GM12878 (cell line): ENCODE data around the gene PYHIN1. TPM values are rescaled to one million over a fixed set of nuclear protein-coding genes. Genes with fewer than 3 reads are reported as not detected.

Source experiments
- ATAC-seq: fragments of 200-7000 bp; cut with Tn5 transposase; 3 replicates; pipeline ENCODE4 v1.9.1; 2020; ENCODE audit warnings: mild to moderate bottlenecking, moderate library complexity
- BruUV-seq: library from RNA; stranded (reverse); fragments of 400-500 nt; replicated peaks from 2 replicates; lab custom pipeline; 2021; lab: Mats Ljungman, UMichigan
- CTCF ChIA-PET: fragments of 300-600 bp; sonication (Branson Sonifier 250); formaldehyde crosslinking; extraction: SDS; loops from one replicate; lab custom pipeline; 2021; ENCODE audit warnings: inconsistent platforms; lab: Yijun Ruan, JAX
- POLR2A ChIA-PET: fragments of 350-600 bp; formaldehyde crosslinking; extraction: SDS; loops from one replicate; lab custom pipeline; 2021; ENCODE audit warnings: inconsistent platforms; lab: Charles Lee
- RAD21 ChIA-PET: fragments of 300-600 bp; sonication (Branson Sonifier 250); formaldehyde crosslinking; loops from one replicate; lab custom pipeline; 2023; ENCODE audit warnings: antibody characterized with exemption; ENCODE audit not compliant: unreplicated experiment; lab: Charles Lee
- SMC1A ChIA-PET: fragments of 300-600 bp; sonication (Branson Sonifier 250); formaldehyde crosslinking; loops from one replicate; lab custom pipeline; 2023; ENCODE audit not compliant: unreplicated experiment, uncharacterized antibody; lab: Charles Lee
- DNase-seq: peaks from one replicate; pipeline ENCODE4 v3.0.0-alpha.2; 2011; ENCODE audit warnings: low read depth, low spot score
- FAIRE-seq: peaks from 3 replicates; lab custom pipeline; 2011; peaks lifted over from hg19 to GRCh38; lab: Jason Lieb, UNC
- H2AFZ ChIP-seq: 2 replicates; pipeline ENCODE4 v1.6.0; 2011; ENCODE audit warnings: low read depth, low read length, control low read depth; ENCODE audit not compliant: control insufficient read depth
- H3K27ac ChIP-seq: 2 replicates; pipeline ENCODE4 v1.5.1; 2011; ENCODE audit warnings: control low read depth; ENCODE audit not compliant: control insufficient read depth, insufficient read depth
- H3K27me3 ChIP-seq, 2 experiments: replicated peaks in 1 of 2; 2 replicates each; pipeline versions ENCODE4 v1.6.0 to v1.6.1; 2011; ENCODE audit warnings: low read length in 1 of 2; ENCODE audit not compliant: control insufficient read depth in 2 of 2, insufficient read depth in 2 of 2
- H3K36me3 ChIP-seq, 2 experiments: 2 replicates each; pipeline ENCODE4 v1.5.1; 2011; ENCODE audit warnings: low read length in 1 of 2; ENCODE audit not compliant: control insufficient read depth in 2 of 2, insufficient read depth in 2 of 2
- H3K4me1 ChIP-seq: 2 replicates; pipeline ENCODE4 v1.6.1; 2011; ENCODE audit warnings: mild to moderate bottlenecking, low read length, moderate library complexity, mixed read lengths; ENCODE audit not compliant: control insufficient read depth, insufficient read depth
- H3K4me2 ChIP-seq: 2 replicates; pipeline ENCODE4 v1.6.0; 2011; ENCODE audit warnings: control low read depth; ENCODE audit not compliant: control insufficient read depth, insufficient read depth
- H3K4me3 ChIP-seq: fragments of 200-600 bp; sonication (generic); 2 replicates; pipeline ENCODE4 v1.5.1; 2016
- H3K79me2 ChIP-seq: 2 replicates; pipeline ENCODE4 v1.6.0; 2011; ENCODE audit warnings: low read length; ENCODE audit not compliant: control insufficient read depth, insufficient read depth
- H3K9ac ChIP-seq: 2 replicates; pipeline ENCODE4 v1.8.0; 2011; ENCODE audit warnings: low read length, control low read depth, mixed read lengths; ENCODE audit not compliant: control insufficient read depth, insufficient read depth
- H3K9me3 ChIP-seq: replicated peaks from 3 replicates; pipeline ENCODE4 v1.5.1; 2011; ENCODE audit warnings: mild to moderate bottlenecking, low read length; ENCODE audit not compliant: control insufficient read depth, insufficient read depth
- H4K20me1 ChIP-seq: 2 replicates; pipeline ENCODE4 v1.6.0; 2011; ENCODE audit not compliant: control insufficient read depth, insufficient read depth
- DPF2 ChIP-seq: fragments of 450-650 bp; IDR thresholded peaks from 2 replicates; pipeline ENCODE4 v1.6.1; 2017; ENCODE audit warnings: mild to moderate bottlenecking
- EGR1 ChIP-seq, 2 experiments: IDR thresholded peaks; 1 replicate in 1 of 2; 2 replicates in 1 of 2; pipeline ENCODE4 v1.6.1; 2011 to 2012; ENCODE audit warnings: low read depth in 2 of 2, low read length in 2 of 2, borderline replicate concordance in 1 of 2, mild to moderate bottlenecking in 1 of 2, moderate library complexity in 1 of 2
- ETV6 ChIP-seq, 2 experiments: fragments of 450-650 bp in 1 of 2; IDR thresholded peaks in 1 of 2; conservative IDR thresholded peaks in 1 of 2; 2 replicates each; pipeline ENCODE4 v1.6.1; 2014; ENCODE audit warnings: antibody characterized with exemption in 1 of 2, borderline replicate concordance in 1 of 2, low read depth in 1 of 2, mild to moderate bottlenecking in 1 of 2, moderate library complexity in 1 of 2
- HDGF ChIP-seq: fragments of 450-650 bp; IDR thresholded peaks from 2 replicates; pipeline ENCODE4 v1.6.1; 2016; ENCODE audit warnings: antibody characterized with exemption
- IKZF1 ChIP-seq: fragments of 450-650 bp; conservative IDR thresholded peaks from 2 replicates; pipeline ENCODE4 v1.6.1; 2017; ENCODE audit warnings: antibody characterized with exemption, mild to moderate bottlenecking
- MEF2B ChIP-seq: fragments of 450-650 bp; IDR thresholded peaks from 2 replicates; pipeline ENCODE4 v1.6.1; 2018; ENCODE audit warnings: mild to moderate bottlenecking, moderate library complexity; ENCODE audit not compliant: partially characterized antibody, poor library complexity, severe bottlenecking
- PAX5 ChIP-seq: IDR thresholded peaks from 2 replicates; pipeline ENCODE4 v1.6.1; 2011; ENCODE audit warnings: low read depth, low read length, borderline replicate concordance
- PML ChIP-seq: IDR thresholded peaks from 2 replicates; pipeline ENCODE4 v1.6.1; 2012; ENCODE audit warnings: low read length, inconsistent platforms
- POLR2AphosphoS5 ChIP-seq: IDR thresholded peaks from 2 replicates; pipeline ENCODE4 v1.6.1; 2011; ENCODE audit warnings: mild to moderate bottlenecking, low read length, inconsistent platforms
- RELA ChIP-seq: fragments of 450-650 bp; IDR thresholded peaks from 2 replicates; pipeline ENCODE4 v1.8.0; 2014; ENCODE audit warnings: borderline replicate concordance; ENCODE audit not compliant: partially characterized antibody
- SMC3 ChIP-seq: IDR thresholded peaks from 2 replicates; pipeline ENCODE4 v1.6.1; 2011; ENCODE audit warnings: low read length, improper control_type of control experiment, borderline replicate concordance
- SREBF2 ChIP-seq: IDR thresholded peaks from 2 replicates; pipeline ENCODE4 v1.6.1; 2012; ENCODE audit warnings: mild to moderate bottlenecking, low read length
- WGBS: methylation state at CpG from one replicate; pipeline ENCODE4 v1.1.6; 2016; ENCODE audit warnings: low lambda C conversion rate; ENCODE audit not compliant: insufficient replicate concordance, insufficient coverage; ENCODE audit errors: missing lambda C conversion rate; 5-methylcytosine and 5-hydroxymethylcytosine counted together
- in situ Hi-C: fragments of 300-500 bp; cut with MboI; formaldehyde crosslinking; loops from 9 replicates; pipeline ENCODE4 v1.14.3; 2018; ENCODE audit warnings: mixed read lengths
- intact Hi-C: fragments of 100-400 bp; cut with micrococcal nuclease; formaldehyde crosslinking; loops from one replicate; pipeline ENCODE4 v1.14.2; 2022; ENCODE audit not compliant: unreplicated experiment
- polyA plus RNA-seq, 11 experiments: library from polyadenylated mRNA; depleted of rRNA in 4 of 11; unstranded in 6 of 11; stranded (reverse) in 5 of 11; fragments of >200 nt; fragmentation: Nextera tagmentation in 4 of 11; fragmentation: Illumina TruSeq in 1 of 11; extraction: Ambion mirVana in 4 of 11; extraction: Trizol in 1 of 11; gene quantifications; 1 replicate in 1 of 11; 2 replicates in 10 of 11; pipeline versions ENCODE4 v1.2.1 to v1.2.3, GENCODE V29; 2011 to 2016; ENCODE audit warnings: inconsistent platforms in 2 of 11, missing spikeins in 2 of 11, low read depth in 1 of 11
- total RNA-seq, 4 experiments: library from RNA; depleted of rRNA in 3 of 4; stranded (reverse); fragments of >200 nt in 3 of 4; fragmentation: Illumina TruSeq in 1 of 4; extraction: Trizol in 1 of 4; gene quantifications; 2 replicates each; pipeline versions ENCODE4 v1.2.1 to v1.2.3, GENCODE V29; 2013 to 2021
- TF ChIP-seq, protein P1 (sequence below): IDR thresholded peaks from 2 replicates; pipeline ENCODE4 v1.6.1; 2011; ENCODE audit warnings: borderline replicate concordance, low read depth, mild to moderate bottlenecking, moderate library complexity, mixed read lengths, low read length; ENCODE audit not compliant: insufficient read depth; ENCODE audit errors: extremely low read length
- TF ChIP-seq, protein P2 (sequence below): IDR thresholded peaks from 2 replicates; pipeline ENCODE4 v1.6.1; 2011; ENCODE audit warnings: low read depth, low read length, improper control_type of control experiment, borderline replicate concordance
- TF ChIP-seq, protein P3 (sequence below): fragments of 450-650 bp; IDR thresholded peaks from 2 replicates; pipeline ENCODE4 v1.6.1; 2017; ENCODE audit warnings: mild to moderate bottlenecking, moderate library complexity

Gene PYHIN1
- total and polyA plus RNA-seq, 10 of the 15 experiments (the other 5 are each of a cell fraction or from before 2014, with no cell fraction given), result 0.19 to 7.2 (median 0.38) TPM

DNA sequence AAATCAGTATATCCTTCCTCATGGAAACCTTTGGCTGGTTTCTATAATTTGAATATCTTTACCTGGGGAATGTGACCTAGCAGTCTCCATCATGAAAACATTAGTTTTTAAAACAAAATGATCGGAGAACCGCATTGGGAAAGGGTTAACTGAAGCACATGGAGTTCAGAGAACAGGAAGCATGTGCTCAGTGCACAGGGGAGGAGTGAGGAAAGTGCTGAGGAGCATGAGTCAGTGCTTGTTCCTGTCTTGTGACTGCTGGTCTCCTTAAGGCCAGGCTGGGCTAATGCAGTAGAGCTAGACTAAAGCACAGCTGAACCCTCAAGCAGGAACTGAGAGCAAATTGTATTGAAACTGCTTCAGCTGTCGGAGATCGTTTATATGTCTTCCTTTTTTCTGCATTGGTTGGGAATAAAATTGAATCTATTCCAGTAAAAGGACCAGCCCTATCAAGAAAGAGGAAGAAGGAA is 84.1 kb downstream of the PYHIN1 start (continued):
- TF ChIP-seq, protein P1, sequence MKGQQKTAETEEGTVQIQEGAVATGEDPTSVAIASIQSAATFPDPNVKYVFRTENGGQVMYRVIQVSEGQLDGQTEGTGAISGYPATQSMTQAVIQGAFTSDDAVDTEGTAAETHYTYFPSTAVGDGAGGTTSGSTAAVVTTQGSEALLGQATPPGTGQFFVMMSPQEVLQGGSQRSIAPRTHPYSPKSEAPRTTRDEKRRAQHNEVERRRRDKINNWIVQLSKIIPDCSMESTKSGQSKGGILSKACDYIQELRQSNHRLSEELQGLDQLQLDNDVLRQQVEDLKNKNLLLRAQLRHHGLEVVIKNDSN, result no peak
- TF ChIP-seq DPF2, result 0 out of 2 replicates have a peak, but pooled peaks have one; percentile 56
- no peak for TF ChIP-seq PAX5

DNA sequence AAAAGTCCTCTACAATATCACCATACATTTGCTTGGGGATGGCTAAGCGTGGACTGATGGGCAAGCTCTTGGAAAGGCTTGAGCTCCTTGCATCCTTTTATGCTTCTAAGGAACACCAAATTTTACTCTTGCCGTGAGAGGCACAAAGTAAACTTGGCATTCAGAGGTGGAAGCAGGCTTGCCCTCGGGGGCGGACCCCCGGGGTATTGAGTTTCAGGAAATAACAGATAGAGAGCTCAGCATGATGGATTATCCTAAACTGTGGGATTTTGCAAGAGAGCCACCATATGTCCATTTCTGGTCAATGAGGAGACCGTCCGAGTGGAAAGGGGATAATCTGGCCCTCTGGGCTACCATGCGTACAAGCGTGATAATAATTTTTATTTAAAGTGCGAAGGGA is 92.4 kb downstream of the PYHIN1 start:
- Histone ChIP-seq H4K20me1 (peaks cover 5% of the 10 kb centered on the region; the same call in 1 of the 2 replicates), H3K4me2 (no peak overlapping the region), H3K4me1 (no peaks in the 10 kb centered on the region; the same call in 1 of the 2 replicates), H3K79me2 (peaks cover 82% of the 10 kb centered on the region), H3K27ac (no peak overlapping the region), H3K36me3 (peaks cover 1 to 45% of the 10 kb centered on the region in 2 experiments), H3K9ac (no peak overlapping the region), H3K4me3 (no peak overlapping the region), H3K27me3 (no peaks in the 10 kb centered on the region), H2AFZ (no peak overlapping the region), H3K9me3 (no peaks in the 10 kb centered on the region; the same call in 1 of the 3 replicates)
- RAD21 ChIA-PET, result no interaction called here
- intact Hi-C loops, result loop anchor here (5.0 kb wide), 1 partner anchor 34 kb away; no protein-coding TSS in a partner anchor
- CTCF ChIA-PET, result interaction anchor here (0.6 to 1.2 kb wide), 3 partner anchors 16 to 663 kb away, joined by 3 read pairs; no protein-coding TSS in a partner anchor
- DNase-seq (no peak), ATAC-seq (no peak), FAIRE-seq (no peak)
- in situ Hi-C loops, result no loop called here
- SMC1A ChIA-PET, result interaction anchor here (4.5 kb wide), 1 partner anchor 17 kb away, joined by 15 read pairs; no protein-coding TSS in a partner anchor
- WGBS, result 97% methylated on average over 10 of the region's 10 CpGs
- no TSS peak for BruUV-seq
- POLR2A ChIA-PET, result interaction anchor here (1.2 kb wide), 1 partner anchor 17 kb away, joined by 3 read pairs; no protein-coding TSS in a partner anchor
- TF ChIP-seq HDGF, result no peak
- TF ChIP-seq PML, result no peak
- TF ChIP-seq SMC3, result no peak
- TF ChIP-seq MEF2B, result no peak
- no peak for TF ChIP-seq IKZF1
- no peak for TF ChIP-seq POLR2AphosphoS5
- TF ChIP-seq EGR1 (IDR thresholded peaks at IDR 0.05; ENCODE audit: borderline replicate concordance in 1 of 2, low read depth in 2 of 2, low read length in 2 of 2), result no peak
- TF ChIP-seq, protein P2, sequence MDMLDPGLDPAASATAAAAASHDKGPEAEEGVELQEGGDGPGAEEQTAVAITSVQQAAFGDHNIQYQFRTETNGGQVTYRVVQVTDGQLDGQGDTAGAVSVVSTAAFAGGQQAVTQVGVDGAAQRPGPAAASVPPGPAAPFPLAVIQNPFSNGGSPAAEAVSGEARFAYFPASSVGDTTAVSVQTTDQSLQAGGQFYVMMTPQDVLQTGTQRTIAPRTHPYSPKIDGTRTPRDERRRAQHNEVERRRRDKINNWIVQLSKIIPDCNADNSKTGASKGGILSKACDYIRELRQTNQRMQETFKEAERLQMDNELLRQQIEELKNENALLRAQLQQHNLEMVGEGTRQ, result no peak
- no peak for TF ChIP-seq RELA
- no peak for TF ChIP-seq SREBF2
- TF ChIP-seq, protein P3, sequence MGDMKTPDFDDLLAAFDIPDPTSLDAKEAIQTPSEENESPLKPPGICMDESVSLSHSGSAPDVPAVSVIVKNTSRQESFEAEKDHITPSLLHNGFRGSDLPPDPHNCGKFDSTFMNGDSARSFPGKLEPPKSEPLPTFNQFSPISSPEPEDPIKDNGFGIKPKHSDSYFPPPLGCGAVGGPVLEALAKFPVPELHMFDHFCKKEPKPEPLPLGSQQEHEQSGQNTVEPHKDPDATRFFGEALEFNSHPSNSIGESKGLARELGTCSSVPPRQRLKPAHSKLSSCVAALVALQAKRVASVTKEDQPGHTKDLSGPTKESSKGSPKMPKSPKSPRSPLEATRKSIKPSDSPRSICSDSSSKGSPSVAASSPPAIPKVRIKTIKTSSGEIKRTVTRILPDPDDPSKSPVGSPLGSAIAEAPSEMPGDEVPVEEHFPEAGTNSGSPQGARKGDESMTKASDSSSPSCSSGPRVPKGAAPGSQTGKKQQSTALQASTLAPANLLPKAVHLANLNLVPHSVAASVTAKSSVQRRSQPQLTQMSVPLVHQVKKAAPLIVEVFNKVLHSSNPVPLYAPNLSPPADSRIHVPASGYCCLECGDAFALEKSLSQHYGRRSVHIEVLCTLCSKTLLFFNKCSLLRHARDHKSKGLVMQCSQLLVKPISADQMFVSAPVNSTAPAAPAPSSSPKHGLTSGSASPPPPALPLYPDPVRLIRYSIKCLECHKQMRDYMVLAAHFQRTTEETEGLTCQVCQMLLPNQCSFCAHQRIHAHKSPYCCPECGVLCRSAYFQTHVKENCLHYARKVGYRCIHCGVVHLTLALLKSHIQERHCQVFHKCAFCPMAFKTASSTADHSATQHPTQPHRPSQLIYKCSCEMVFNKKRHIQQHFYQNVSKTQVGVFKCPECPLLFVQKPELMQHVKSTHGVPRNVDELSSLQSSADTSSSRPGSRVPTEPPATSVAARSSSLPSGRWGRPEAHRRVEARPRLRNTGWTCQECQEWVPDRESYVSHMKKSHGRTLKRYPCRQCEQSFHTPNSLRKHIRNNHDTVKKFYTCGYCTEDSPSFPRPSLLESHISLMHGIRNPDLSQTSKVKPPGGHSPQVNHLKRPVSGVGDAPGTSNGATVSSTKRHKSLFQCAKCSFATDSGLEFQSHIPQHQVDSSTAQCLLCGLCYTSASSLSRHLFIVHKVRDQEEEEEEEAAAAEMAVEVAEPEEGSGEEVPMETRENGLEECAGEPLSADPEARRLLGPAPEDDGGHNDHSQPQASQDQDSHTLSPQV, result no peak
- TF ChIP-seq ETV6 (conservative IDR thresholded peaks at IDR 0.05 in 1 of 2, IDR thresholded peaks at IDR 0.05 in 1 of 2; ENCODE audit: borderline replicate concordance in 1 of 2, low read depth in 1 of 2), result no peak
